ENCODE results near the gene WIPF2. TPM values are rescaled to one million over a fixed set of nuclear protein-coding genes. Genes with fewer than 3 reads are reported as not detected.

WIPF2 gene
- total RNA-seq, 1 donor from 2014 or later: 25.4 TPM

GRCh38 chr17:40278414-40278813, 59.3 kb downstream of the WIPF2 start:
- Mint-ChIP-seq H3K36me3 (ENCODE audit: unreplicated experiment) (no peaks in the 10 kb centered on the region), H3K27ac (ENCODE audit: unreplicated experiment) (no peak overlapping the region), H3K27me3 (ENCODE audit: unreplicated experiment) (no peaks in the 10 kb centered on the region), H3K4me1 (ENCODE audit: low read depth, unreplicated experiment) (no peaks in the 10 kb centered on the region), H3K9me3 (ENCODE audit: unreplicated experiment) (no peaks in the 10 kb centered on the region), H3K4me3 (ENCODE audit: unreplicated experiment) (no peak overlapping the region)
- DNase-seq: no peak
- no peak for TF ChIP-seq CTCF (IDR thresholded peaks at IDR 0.05; ENCODE audit: partially characterized antibody, unreplicated experiment)

GRCh38 chr17:40279402-40279801, 60.3 kb downstream of the WIPF2 start:
- H3K9me3 Mint-ChIP-seq (ENCODE audit: unreplicated experiment): no peaks in the 10 kb centered on the region
- no peak overlapping the region for H3K4me3 Mint-ChIP-seq (ENCODE audit: unreplicated experiment)
- no peaks in the 10 kb centered on the region for H3K27me3 Mint-ChIP-seq (ENCODE audit: unreplicated experiment)
- TF ChIP-seq CTCF (IDR thresholded peaks at IDR 0.05; ENCODE audit: partially characterized antibody, unreplicated experiment): no peak
- H3K4me1 Mint-ChIP-seq (ENCODE audit: low read depth, unreplicated experiment): no peaks in the 10 kb centered on the region
- H3K36me3 Mint-ChIP-seq (ENCODE audit: unreplicated experiment): no peaks in the 10 kb centered on the region
- no peak for DNase-seq
- no peak overlapping the region for H3K27ac Mint-ChIP-seq (ENCODE audit: unreplicated experiment)

- no peaks in the 10 kb centered on the region for H3K36me3 Mint-ChIP-seq (ENCODE audit: unreplicated experiment)
- DNase-seq: no peak
- H3K27me3 Mint-ChIP-seq (ENCODE audit: unreplicated experiment): no peaks in the 10 kb centered on the region
- no peak overlapping the region for H3K4me3 Mint-ChIP-seq (ENCODE audit: unreplicated experiment)
- H3K27ac Mint-ChIP-seq (ENCODE audit: unreplicated experiment): no peak overlapping the region
- no peak for TF ChIP-seq CTCF (IDR thresholded peaks at IDR 0.05; ENCODE audit: partially characterized antibody, unreplicated experiment)
- no peaks in the 10 kb centered on the region for H3K4me1 Mint-ChIP-seq (ENCODE audit: low read depth, unreplicated experiment)
- H3K9me3 Mint-ChIP-seq (ENCODE audit: unreplicated experiment): no peaks in the 10 kb centered on the region
These were observed 62.6 kb downstream of the WIPF2 start for GRCh38 chr17:40281663-40282062.

GRCh38 chr17:40283662-40284061, 64.6 kb downstream of the WIPF2 start:
- Mint-ChIP-seq H3K27me3 (ENCODE audit: unreplicated experiment) (peaks cover 6% of the 10 kb centered on the region), H3K9me3 (ENCODE audit: unreplicated experiment) (no peaks in the 10 kb centered on the region), H3K4me3 (ENCODE audit: unreplicated experiment) (no peak overlapping the region), H3K4me1 (ENCODE audit: low read depth, unreplicated experiment) (peaks cover 6% of the 10 kb centered on the region), H3K36me3 (ENCODE audit: unreplicated experiment) (no peaks in the 10 kb centered on the region), H3K27ac (ENCODE audit: unreplicated experiment) (no peak overlapping the region)
- DNase-seq: no peak
- TF ChIP-seq CTCF (IDR thresholded peaks at IDR 0.05; ENCODE audit: partially characterized antibody, unreplicated experiment): no peak

GRCh38 chr17:40284085-40284713, 65.1 kb downstream of the WIPF2 start:
- Mint-ChIP-seq H3K4me3 (ENCODE audit: unreplicated experiment) (no peak overlapping the region), H3K9me3 (ENCODE audit: unreplicated experiment) (no peaks in the 10 kb centered on the region), H3K27me3 (ENCODE audit: unreplicated experiment) (peaks cover 6% of the 10 kb centered on the region), H3K36me3 (ENCODE audit: unreplicated experiment) (no peaks in the 10 kb centered on the region), H3K27ac (ENCODE audit: unreplicated experiment) (no peak overlapping the region), H3K4me1 (ENCODE audit: low read depth, unreplicated experiment) (peaks cover 6% of the 10 kb centered on the region)
- TF ChIP-seq CTCF (IDR thresholded peaks at IDR 0.05; ENCODE audit: partially characterized antibody, unreplicated experiment): peak; percentile 2
- no peak for DNase-seq
